Ovary (tissue), 9 donors: ENCODE measurements around the gene DHX57. TPM values are rescaled to one million over a fixed set of nuclear protein-coding genes. Genes with fewer than 3 reads are reported as not detected.
A peak's percentile ranks its signal among the peaks of the same experiment; 100 is the strongest.
"Not testable (repeated sequence)": the region's sequence is repeated elsewhere in the genome, so short reads cannot be mapped to it uniquely, and the experiment has no call there.

Experiments
- DNase-seq, 5 donors: peaks; one replicate each; pipeline ENCODE4 v3.0.0-alpha.2; 2019 to 2020
- H3K27ac ChIP-seq, 2 donors: fragments of 200-600 bp; one replicate each; pipeline versions ENCODE4 v1.5.1 to v1.8.0; 2019 to 2022
- H3K27me3 ChIP-seq: fragments of 200-600 bp; one replicate; pipeline ENCODE4 v1.8.0; 2022
- H3K36me3 ChIP-seq: fragments of 200-600 bp; sonication (generic); one replicate; pipeline ENCODE4 v1.5.1; 2019
- H3K4me1 ChIP-seq: one replicate; pipeline ENCODE4 v1.8.1; 2013; ENCODE audit warnings: mild to moderate bottlenecking, moderate library complexity; ENCODE audit not compliant: insufficient read depth
- H3K4me3 ChIP-seq: fragments of 200-600 bp; sonication (generic); one replicate; pipeline ENCODE4 v1.5.1; 2017
- H3K9me3 ChIP-seq, 2 donors: fragments of 200-600 bp in 1 of 2; sonication (generic) in 1 of 2; one replicate each; pipeline versions ENCODE4 v1.5.1 to v1.8.1; 2013 to 2019; ENCODE audit warnings: mild to moderate bottlenecking in 1 of 2, moderate library complexity in 1 of 2
- CTCF ChIP-seq, 3 donors: fragments of 450-650 bp in 2 of 3; fragments of 200-600 bp in 1 of 3; IDR thresholded peaks; one replicate each; pipeline versions ENCODE4 v1.5.1 to v1.8.0; 2016 to 2022; ENCODE audit warnings: antibody characterized with exemption in 3 of 3, mild to moderate bottlenecking in 1 of 3
- EP300 ChIP-seq: sonication (generic); formaldehyde crosslinking; IDR thresholded peaks from one replicate; pipeline ENCODE4 v1.6.1; 2017; ENCODE audit warnings: antibody characterized with exemption
- POLR2A ChIP-seq: fragments of 450-650 bp; IDR thresholded peaks from one replicate; pipeline ENCODE4 v1.6.1; 2017; ENCODE audit warnings: antibody characterized with exemption, mild to moderate bottlenecking, moderate library complexity
- WGBS, 3 donors: extraction: QIAGEN DNeasy Blood & Tissue Kit in 1 of 3; methylation state at CpG; one replicate each; pipeline versions ENCODE4 v1.1.5 to v1.1.7; 2013 to 2017; 5-methylcytosine and 5-hydroxymethylcytosine counted together
- intact Hi-C, 4 donors: fragments of 100-400 bp; cut with DNase I; formaldehyde crosslinking; loops; one replicate each; pipeline versions ENCODE4 v1.11.0 to v1.15.1; 2022 to 2023
- polyA plus RNA-seq, 2 donors: library from polyadenylated mRNA; stranded (reverse); fragments of 200-250 nt in 1 of 2; fragments of 350-450 nt in 1 of 2; fragmentation: Illumina TruSeq in 1 of 2; extraction: RNeasy Lipid Tissue Mini Kit (QIAGEN cat#74804) in 1 of 2; gene quantifications; one replicate each; pipeline ENCODE4 v1.2.3, GENCODE V29; 2013 to 2014
- total RNA-seq, 7 donors: library from RNA; depleted of rRNA in 2 of 7; stranded (reverse); fragments of >200 nt in 2 of 7; fragmentation: NEBNext Ultra II Directional in 3 of 7; extraction: Animal tissue kit (Norgen Biotek cat#: 25700) in 3 of 7; gene quantifications; one replicate each; pipeline versions ENCODE4 v1.1.0 to v1.2.4, GENCODE V29; 2016 to 2023
- donor health status: DM: no; HTN: no; CAD: no; lungs with moderate emphysema.
- donor health status: DM: no; HTN: no; CAD: no.
- donor health status: Bipolar disorder and iron deficiency.
- donor health status: DM: yes; HTN: yes; CAD: no.
- donor health status: DM: no; HTN: no; CAD: no.
- donor health status: DM: yes; HTN: yes; CAD: no.

The DHX57 gene
- total and polyA plus RNA-seq, 9 donors: 8.7 to 24.4 (median 16.5) TPM

GRCh38 chr2:38763728-38764127, 112.0 kb downstream of the DHX57 start:
- H3K4me3 ChIP-seq: no peak overlapping the region
- no peak for TF ChIP-seq EP300
- no peak for TF ChIP-seq CTCF (IDR thresholded peaks at IDR 0.05)
- TF ChIP-seq POLR2A: no peak
- no peak overlapping the region for H3K27ac ChIP-seq
- no peaks in the 10 kb centered on the region for H3K36me3 ChIP-seq
- DNase-seq: no peak
- H3K4me1 ChIP-seq: no peaks in the 10 kb centered on the region
- H3K9me3 ChIP-seq: no peaks in the 10 kb centered on the region
- no peaks in the 10 kb centered on the region for H3K27me3 ChIP-seq
- intact Hi-C loops: no loop called here
- WGBS, 3 donors: 94 to 96% (median 95%) methylated on average over 4 of the region's 4 CpGs

DNA sequence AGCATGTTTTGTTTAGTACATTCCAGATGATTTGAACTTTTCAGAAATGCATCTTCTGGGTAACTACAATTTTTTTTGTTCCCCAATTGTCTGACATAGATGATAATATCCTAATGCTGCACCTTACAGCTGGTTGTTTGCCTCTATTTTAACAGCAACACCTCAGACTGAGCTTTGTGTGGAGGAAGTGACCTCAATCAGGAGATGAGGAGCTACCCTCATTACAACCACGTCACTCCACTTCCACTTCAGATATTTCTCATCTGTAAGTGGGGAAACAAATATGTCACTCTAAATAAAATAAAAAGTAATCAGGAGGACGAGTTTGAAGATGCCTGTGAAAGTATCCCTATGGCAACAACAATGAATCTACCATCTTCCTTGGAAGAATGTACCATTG, 112.5 kb downstream of the DHX57 start:
- Histone ChIP-seq H3K4me1 (no peaks in the 10 kb centered on the region), H3K36me3 (no peaks in the 10 kb centered on the region), H3K27ac (no peak overlapping the region), H3K4me3 (no peak overlapping the region), H3K9me3 (no peaks in the 10 kb centered on the region), H3K27me3 (no peaks in the 10 kb centered on the region)
- 75 to 88% (median 81%) methylated on average over 2 of the region's 2 CpGs for WGBS, 3 donors
- no peak for TF ChIP-seq CTCF (IDR thresholded peaks at IDR 0.05)
- TF ChIP-seq POLR2A: no peak
- TF ChIP-seq EP300: no peak
- intact Hi-C loops: no loop called here
- no peak for DNase-seq

GRCh38 chr2:38755891-38756290, 119.8 kb downstream of the DHX57 start:
- H3K9me3 ChIP-seq, intact Hi-C loops, H3K27me3 ChIP-seq, H3K27ac ChIP-seq, H3K4me3 ChIP-seq, H3K4me1 ChIP-seq, DNase-seq, H3K36me3 ChIP-seq: not testable (repeated sequence)
- WGBS, 3 donors: 95 to 97% (median 95%) methylated on average over 24 to 31 of the region's 31 CpGs

GRCh38 chr2:38754506-38754905, 121.2 kb downstream of the DHX57 start:
- Histone ChIP-seq H3K4me1 (no peaks in the 10 kb centered on the region), H3K27ac (peak overlapping the region in 1 of 2 donors; percentile 27), H3K36me3 (no peaks in the 10 kb centered on the region), H3K27me3 (no peaks in the 10 kb centered on the region), H3K4me3 (no peak overlapping the region), H3K9me3 (no peaks in the 10 kb centered on the region)
- intact Hi-C loops: no loop called here
- WGBS, 3 donors: 21 to 29% (median 25%) methylated on average over 3 of the region's 3 CpGs
- TF ChIP-seq POLR2A (no peak), CTCF (IDR thresholded peaks at IDR 0.05) (no peak), EP300 (no peak)
- no peak for DNase-seq

- H3K4me3 ChIP-seq: no peak overlapping the region
- peak overlapping the region in 1 of 2 donors; percentile 27 for H3K27ac ChIP-seq
These were observed 121.7 kb downstream of the DHX57 start for GRCh38 chr2:38754049-38754448.

More at GRCh38 chr2:38754049-38754448, 121.7 kb downstream of the DHX57 start:
- no peak for DNase-seq
- H3K9me3 ChIP-seq: no peaks in the 10 kb centered on the region
- H3K27me3 ChIP-seq: no peaks in the 10 kb centered on the region
- intact Hi-C loops: no loop called here
- H3K36me3 ChIP-seq: no peaks in the 10 kb centered on the region
- no peaks in the 10 kb centered on the region for H3K4me1 ChIP-seq
- TF ChIP-seq EP300: no peak
- TF ChIP-seq POLR2A: no peak
- no peak for TF ChIP-seq CTCF (IDR thresholded peaks at IDR 0.05)
